ENCODE data around the gene ERVH48-1.
"Not testable (repeated sequence)": the region's sequence is repeated elsewhere in the genome, so short reads cannot be mapped to it uniquely, and the experiment has no call there.

ERVH48-1 gene

DNA sequence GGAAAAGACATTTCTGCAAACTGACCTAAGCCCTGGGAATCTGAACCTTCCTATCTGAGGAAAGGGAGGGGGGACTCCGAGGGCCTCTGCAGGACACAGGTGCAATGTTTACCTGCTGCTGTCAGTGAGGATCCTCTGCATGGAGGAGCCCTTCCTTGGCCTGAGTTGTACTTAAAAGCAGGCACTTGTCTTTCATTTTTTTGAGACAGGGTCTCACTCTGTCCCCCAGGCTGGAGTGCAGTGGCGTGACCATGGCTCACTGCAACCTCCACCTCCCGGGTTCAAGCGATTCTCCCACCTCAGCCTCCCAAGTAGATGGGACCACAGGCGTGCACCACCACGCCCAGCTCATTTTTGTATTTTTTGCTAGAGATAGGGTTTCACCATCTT, 13.2 kb upstream of the ERVH48-1 start:
- not testable (repeated sequence) for DNase-seq

DNA sequence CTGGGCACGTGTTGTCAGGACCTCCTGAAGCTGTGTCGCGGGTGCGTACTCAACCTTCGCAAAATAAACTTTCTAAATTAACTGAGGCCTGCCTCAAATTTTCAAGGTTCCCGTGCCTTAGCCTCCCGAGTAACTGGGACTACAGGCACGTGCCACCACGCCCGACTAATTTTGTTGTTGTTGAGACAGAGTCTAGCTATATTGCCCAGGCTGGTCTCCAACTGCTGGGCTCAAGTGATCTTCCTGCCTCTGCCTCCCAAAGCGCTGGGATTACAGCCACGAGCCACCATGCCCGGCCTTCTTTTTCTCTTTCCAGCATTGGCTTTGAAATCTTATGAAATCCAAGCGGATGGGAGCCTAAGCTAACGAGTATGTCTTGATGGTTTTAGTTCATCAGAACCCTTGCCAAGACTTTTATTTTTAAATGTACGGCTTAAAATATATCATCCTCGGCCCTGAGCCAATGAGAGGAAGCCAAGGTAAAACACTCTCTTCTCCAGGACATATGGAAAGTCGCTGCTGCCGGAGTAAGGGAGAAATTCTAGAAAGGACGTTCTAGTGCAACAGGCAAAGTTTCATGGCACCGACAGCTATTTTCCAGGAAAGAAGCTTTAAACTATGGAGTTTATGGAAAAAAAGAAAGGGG, 12.7 kb upstream of the ERVH48-1 start:
- DNase-seq = no peak

DNA sequence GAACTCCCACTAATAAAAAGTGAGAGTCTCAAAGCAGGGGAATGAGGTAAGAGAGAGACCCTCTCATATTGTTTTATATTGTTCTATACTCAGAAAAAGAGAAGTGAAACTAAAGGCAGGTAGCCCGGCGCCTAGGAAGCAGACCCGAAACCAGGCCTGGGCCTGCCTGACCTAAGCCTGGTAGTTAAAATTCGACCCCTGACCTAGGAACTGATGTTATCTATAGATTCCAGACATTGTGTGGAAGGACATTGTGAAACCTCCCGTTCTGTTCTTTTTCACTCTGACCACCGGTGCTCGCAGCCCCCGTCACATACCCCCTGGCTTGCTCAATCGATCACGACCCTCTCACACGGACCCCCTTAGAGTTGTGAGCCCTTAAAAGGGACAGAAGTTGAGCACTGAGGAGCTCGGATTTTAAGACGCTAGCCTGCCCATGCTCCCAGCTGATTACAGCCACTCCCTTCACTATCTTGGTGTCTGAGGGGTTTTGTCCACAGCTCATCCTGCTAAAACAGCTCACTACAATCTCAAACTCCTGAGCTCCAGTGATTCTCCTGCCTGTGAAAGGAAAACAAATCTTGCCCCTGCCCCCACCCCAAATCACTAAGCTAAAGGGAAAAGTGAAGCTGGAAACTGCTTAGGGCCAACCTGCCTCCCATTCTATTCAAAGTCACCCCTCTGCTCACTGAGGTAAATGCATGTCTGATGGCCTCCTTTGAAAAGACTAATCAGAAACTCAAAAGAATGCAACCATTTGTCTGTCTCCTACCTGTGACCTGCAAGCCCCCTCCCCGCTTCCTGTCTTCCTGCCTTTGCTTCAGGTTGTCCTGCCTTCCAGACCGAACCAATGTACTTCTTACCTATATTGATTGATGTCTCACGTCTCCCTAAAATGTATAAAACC, 11.9 kb upstream of the ERVH48-1 start:
- DNase-seq = not testable (repeated sequence)

DNA sequence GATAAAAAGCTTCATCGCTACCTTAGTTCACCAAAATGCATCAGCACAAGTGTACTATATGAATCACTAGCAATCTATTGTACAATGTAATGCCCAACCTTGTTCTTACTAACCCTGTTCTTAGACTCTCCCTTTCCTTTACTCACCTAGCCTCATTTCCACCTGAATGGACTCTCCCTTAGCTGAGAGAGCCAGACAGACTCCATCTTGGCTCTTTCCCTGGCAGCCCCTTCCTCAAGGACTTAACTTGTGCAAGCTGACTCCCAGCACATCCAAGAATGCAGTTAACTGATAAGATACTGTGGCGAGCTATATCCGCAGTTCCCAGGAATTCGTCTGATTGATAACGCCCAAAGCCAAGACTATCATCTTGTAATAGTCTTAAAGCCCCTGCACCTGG, 10.9 kb upstream of the ERVH48-1 start:
- DNase-seq = not testable (repeated sequence)

DNA sequence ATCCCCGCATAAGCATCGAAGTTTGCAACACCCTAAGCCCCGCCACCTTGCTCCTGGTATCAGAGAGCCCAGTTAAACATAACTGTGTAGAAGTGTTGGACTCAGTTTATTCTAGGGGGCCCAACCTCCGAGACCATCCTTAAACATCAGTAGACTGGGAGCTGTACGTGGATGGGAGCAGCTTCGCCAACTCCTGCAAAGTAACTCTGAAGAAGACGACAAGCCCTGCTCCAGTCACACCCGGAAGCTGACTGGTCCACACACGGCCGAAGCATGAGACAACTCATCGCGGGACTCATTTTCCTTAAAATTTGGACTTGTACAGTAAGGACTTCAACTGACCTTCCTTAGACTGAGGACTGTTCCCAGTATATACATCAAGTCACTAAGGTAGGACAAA, 8.5 kb upstream of the ERVH48-1 start:
- DNase-seq = not testable (repeated sequence)

DNA sequence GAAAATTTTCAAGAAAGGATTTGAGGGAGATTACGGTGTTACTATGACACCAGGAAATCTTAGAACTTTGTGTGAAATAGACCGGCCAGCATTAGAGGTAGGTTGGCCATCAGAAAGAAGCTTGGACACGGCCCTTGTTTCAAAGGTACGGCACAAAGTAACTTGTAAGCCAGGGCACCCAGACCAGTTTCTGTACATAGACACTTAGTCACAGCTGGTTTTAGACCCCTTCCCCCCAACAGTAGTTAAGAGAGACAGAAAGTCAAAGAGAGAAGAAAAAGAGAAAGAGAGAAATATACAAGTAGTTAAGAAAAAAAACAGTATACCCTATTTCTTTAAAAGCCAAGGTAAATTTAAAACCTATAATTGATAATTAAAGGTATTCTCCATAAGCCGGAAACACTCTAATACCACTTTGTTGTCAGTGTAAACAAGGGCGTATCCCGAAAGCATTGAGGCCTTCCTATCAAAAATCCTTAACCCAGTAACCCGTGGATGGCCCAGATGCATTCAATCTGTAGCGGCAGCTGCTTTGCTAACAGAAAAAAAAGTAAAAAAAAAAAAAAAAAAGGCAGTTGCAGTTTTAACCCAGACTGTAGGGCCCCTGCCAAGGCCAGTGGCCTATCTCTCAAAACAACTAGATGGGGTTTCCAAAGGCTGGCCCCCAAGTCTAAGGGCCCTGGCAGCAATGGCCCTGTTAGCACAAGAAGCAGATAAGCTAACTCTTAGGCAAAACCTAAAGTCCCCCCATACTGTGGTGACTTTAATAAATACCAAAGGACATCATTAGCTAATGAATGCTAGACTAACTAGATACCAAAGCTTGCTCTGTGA, 7.9 kb upstream of the ERVH48-1 start:
- DNase-seq = not testable (repeated sequence)

- DNase-seq = not testable (repeated sequence)
Observed at GRCh38 chr21:42932378-42933136, 7.1 kb upstream of the ERVH48-1 start.

GRCh38 chr21:42931560-42932235, 6.3 kb upstream of the ERVH48-1 start:
- no peak for DNase-seq

- no peak for DNase-seq
Observed at GRCh38 chr21:42929969-42930368, 4.5 kb upstream of the ERVH48-1 start.

DNA sequence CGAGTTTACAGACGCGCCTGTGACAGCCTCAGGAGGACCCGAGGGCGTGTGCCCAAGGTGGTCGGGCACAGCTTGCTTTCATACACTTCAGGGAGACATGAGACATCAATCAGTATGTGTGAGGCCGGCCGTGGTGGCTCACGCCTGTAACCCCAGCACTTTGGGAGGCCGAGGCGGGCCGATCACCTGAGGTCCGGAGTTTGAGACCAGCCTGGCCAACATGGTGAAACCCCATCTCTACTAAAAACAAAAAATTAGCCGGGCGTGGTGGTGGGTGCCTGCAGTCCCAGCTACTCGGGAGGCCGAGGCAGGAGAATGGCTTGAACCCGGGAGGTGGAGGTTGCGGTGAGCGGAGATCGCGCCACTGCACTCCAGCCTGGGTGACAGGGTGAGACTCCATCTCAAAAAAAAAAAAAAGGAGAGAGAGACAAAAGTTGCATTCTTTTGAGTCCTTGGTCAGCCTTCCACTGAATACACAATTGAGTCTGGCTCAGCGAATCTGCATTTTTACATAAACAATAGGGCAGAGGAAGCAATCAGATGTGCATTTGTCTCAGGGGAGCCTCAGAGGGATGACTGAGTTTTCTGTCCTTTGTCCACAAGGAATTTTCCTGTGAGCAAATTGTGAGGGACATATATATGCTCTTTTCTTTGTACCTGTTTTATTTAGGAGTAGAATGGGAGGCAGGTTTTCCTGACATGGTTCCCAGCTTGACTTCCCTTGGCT, 2.2 kb upstream of the ERVH48-1 start:
- DNase-seq = not testable (repeated sequence)

- DNase-seq = no peak
Observed at GRCh38 chr21:42924433-42924751, 1.0 kb downstream of the ERVH48-1 start.

GRCh38 chr21:42923553-42924432, 1.6 kb downstream of the ERVH48-1 start:
- peak; percentile 60 to 65 for DNase-seq

- no peak for DNase-seq
Observed at GRCh38 chr21:42922918-42923317, 2.5 kb downstream of the ERVH48-1 start.

DNA sequence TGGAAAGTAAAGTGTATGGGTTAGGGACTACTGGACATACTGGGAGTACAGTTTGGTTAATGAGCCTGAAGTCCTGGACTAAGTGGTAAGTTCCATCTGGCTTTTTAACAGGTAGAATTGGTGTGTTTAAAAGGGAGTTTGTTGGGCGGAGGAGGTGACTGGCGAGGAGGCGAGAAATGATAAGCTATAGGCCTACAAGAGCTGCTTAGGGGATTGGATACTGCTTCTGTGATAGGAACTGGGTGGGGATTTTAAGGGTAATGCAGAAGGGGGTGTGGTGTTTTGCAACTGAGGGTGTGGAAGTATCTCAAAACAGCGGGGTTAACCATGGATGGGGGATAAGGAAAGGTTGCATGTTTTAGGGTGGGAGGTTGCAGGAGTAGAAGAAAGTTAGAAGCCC, 3.5 kb downstream of the ERVH48-1 start:
- no peak for DNase-seq

DNA sequence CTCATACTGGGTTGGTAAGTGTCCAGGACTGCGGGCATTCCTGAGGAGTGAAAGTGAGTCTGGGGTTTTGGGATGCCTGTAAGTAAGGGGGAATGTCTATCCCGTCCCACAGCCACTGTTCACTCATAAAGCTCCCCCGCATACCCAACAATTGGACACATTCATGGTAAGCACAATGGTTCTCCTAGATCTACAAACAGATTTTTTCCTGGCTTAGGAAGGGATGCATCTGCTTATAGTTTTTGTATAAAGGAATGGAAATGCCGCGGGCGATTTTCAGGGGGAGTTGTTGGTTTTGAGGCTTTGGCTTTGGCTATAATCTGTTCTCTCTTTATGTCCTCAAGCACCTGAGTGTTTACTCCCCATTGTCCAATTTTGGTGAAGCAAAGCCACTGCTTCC, 7.1 kb downstream of the ERVH48-1 start:
- no peak for DNase-seq

DNA sequence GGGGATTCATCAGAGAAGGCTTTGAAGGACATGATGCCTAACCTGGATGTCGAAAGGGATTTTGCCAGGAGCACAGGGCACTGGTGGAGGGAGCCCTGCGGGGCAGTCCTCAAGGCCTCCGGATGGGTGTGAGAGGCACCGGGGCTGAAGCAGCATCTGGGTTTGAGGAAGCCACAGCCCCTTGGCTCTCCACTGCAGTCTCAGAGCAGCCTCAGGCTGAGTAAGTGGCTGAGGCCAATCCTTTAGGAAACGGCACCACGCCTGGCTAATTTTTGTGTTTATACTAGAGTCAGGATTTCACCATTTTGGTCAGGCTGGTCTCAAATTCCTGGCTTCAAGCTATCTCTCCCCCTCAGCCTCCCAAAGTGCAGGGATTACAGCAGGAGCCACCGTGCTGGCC, 12.0 kb downstream of the ERVH48-1 start:
- DNase-seq = no peak

DNA sequence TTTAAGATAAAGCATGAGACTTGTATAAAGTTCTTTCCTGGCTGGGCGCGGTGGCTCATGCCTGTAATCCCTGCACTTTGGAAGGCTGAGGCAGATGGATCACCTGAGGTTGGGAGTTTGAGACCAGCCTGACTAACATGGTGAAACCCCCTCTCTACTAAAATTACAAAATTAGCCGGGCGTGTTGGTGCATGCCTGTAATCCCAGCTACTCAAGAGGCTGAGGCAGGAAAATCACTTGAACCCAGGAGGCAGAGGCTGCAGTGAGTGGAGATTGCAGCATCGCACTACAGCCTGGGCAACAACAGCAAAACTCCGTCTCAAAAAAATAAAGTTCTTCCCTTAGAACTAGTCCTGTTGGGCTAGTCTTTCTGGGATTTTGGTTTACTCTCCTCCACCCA, 13.5 kb downstream of the ERVH48-1 start:
- not testable (repeated sequence) for DNase-seq

GRCh38 chr21:42908484-42908883, 16.9 kb downstream of the ERVH48-1 start:
- DNase-seq = not testable (repeated sequence)

DNA sequence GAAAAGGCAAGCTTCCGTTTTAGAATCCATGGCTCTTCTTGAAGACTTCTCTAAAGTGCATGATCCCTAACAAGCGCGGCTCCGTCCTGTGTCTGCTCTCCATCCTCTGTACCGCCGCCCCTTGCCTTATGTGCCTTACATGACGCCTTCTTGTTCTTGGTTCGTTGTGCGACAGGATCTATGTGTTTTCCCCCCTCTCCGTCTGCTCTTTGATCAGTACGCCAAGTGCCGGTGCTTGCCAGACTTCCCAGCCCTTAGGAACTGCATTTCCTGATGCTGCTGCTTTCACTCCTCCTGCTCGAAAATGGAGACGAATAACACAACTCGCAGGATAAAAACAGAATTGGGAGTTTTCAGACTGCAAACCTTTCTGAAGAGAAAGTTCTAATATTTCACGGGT, 19.2 kb downstream of the ERVH48-1 start:
- DNase-seq = no peak

- no peak for DNase-seq
Observed at GRCh38 chr21:42905195-42905594, 20.2 kb downstream of the ERVH48-1 start.

Data from NCI-H1930 (cell line).